Retinal pigment epithelial cell (primary cell): ENCODE measurements around the gene NEUROD6.

Experiments
- DNase-seq: peaks from one replicate; pipeline ENCODE4 v3.0.0-alpha.2; 2010; ENCODE audit warnings: low read depth
- H3K4me3 ChIP-seq: 2 replicates; pipeline ENCODE4 v1.5.1; 2011; ENCODE audit warnings: mild to moderate bottlenecking, low read length, control low read depth, moderate library complexity
- TF ChIP-seq, protein P1 (sequence below): conservative IDR thresholded peaks from 2 replicates; pipeline ENCODE4 v1.5.1; 2011; ENCODE audit warnings: low read depth, low read length, control low read depth, inconsistent platforms

Gene NEUROD6

DNA sequence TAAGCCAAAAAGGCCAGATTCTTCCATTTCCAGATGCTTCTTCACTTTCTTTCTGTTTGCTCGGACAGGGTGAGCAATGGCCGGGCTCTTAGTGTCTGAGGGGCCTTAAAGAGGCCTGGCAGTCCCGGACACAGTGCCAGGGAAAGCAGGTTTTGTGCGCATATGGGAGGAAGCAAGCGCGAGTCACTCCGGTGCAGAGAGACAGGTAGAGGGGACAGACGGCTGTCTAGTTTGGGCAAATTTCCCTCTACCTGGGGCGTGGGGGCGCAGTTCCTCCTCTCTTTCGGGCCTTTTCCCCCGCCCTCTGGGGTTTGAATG lies 4.7 kb downstream of the NEUROD6 start:
- DNase-seq = no peak
- TF ChIP-seq, protein P1, sequence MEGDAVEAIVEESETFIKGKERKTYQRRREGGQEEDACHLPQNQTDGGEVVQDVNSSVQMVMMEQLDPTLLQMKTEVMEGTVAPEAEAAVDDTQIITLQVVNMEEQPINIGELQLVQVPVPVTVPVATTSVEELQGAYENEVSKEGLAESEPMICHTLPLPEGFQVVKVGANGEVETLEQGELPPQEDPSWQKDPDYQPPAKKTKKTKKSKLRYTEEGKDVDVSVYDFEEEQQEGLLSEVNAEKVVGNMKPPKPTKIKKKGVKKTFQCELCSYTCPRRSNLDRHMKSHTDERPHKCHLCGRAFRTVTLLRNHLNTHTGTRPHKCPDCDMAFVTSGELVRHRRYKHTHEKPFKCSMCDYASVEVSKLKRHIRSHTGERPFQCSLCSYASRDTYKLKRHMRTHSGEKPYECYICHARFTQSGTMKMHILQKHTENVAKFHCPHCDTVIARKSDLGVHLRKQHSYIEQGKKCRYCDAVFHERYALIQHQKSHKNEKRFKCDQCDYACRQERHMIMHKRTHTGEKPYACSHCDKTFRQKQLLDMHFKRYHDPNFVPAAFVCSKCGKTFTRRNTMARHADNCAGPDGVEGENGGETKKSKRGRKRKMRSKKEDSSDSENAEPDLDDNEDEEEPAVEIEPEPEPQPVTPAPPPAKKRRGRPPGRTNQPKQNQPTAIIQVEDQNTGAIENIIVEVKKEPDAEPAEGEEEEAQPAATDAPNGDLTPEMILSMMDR = no peak
- H3K4me3 ChIP-seq = no peak overlapping the region

DNA sequence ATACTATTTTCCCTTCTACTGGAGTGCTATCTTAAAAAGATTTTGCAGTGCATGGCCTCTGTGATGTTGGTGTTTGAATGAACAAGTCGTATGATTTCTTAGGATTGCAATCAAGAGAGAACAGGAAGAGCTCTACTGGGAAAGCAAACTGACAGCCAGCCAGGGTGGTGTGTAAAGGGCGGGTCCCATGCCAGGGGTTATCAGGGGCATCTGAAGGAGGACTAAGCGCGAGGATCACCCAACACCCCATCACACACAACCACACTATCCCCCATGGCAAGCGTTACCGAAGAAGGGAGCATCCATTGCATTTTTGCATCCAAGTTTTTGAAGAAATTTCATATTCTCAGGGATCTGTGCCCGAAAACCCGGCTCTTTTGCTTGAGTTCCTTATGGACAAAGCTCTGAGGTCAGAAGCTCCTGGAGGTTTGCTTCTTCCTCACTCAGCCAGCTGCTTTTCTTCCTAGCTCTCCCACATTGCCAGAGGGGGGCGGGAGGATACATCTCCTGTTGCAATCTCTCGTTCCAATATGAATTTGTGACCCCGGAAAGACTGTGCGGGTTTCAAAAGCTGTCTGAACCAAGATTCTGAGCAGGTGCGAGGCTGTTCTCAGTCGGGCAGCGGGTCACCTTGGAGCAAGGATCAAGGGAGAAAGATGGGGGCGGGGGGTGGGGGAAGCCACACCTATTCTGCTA lies 5.2 kb downstream of the NEUROD6 start:
- no peak for DNase-seq
- TF ChIP-seq, protein P1 = no peak
- no peak overlapping the region for H3K4me3 ChIP-seq

DNA sequence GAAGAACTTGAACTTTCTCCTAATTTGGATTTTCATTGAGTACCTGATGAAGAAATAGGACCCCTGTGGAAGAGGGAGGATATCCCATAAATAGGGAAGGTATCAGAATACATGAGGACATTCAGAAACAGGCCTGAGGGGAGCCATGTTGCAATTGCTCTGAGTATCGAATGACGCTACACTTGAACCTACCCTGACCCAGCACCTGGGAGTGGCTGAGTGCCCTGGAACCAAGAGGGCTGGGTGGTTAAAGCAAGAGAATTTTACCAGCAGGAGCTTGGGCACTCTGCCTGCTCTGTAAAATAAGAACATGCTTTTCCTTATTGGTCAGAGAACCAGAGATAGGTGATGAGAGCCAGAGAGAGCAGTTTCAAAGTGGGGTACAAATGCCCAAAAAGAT lies 7.2 kb downstream of the NEUROD6 start:
- H3K4me3 ChIP-seq = no peak overlapping the region
- TF ChIP-seq, protein P1 = no peak
- DNase-seq = no peak

DNA sequence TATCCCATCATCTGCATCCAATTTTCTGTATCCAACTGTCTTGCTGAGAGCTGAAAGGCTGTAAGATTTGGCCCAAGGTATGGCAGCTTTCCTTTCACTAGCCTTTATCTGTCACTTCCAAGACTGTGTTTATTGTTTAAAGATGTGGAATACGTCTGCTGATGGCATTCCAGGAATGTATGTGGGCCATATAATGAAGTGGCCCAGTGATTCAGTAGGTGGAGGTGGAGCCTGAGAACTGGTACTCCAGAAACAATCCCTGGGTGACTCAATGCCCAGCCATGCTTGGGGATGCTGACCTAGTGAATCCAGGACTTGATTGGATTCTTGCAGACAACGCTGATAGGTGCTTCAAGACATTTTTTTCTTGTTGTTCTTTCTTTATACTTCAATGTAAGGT lies 13.5 kb downstream of the NEUROD6 start:
- TF ChIP-seq, protein P1 = no peak
- peak; percentile 68 for DNase-seq
- no peak overlapping the region for H3K4me3 ChIP-seq

DNA sequence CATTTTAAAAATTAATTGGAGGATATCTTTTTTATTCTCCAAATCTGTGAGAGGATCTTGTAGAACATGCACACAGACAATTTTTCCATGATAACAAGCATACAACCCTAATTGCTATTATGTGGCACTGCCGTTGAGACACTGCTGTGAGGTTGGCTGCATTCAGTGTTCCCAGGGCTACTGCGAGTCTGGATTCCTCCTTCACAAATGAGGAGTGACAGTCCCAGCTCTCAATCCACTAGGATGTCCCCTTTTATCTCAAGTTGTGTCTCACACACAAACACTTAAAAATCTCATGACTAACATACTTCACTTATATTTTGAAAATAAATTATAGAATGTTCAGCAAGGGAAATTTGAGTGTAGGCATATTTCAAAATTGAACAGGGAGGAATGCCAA lies 14.1 kb downstream of the NEUROD6 start:
- TF ChIP-seq, protein P1 = no peak
- DNase-seq = no peak

DNA sequence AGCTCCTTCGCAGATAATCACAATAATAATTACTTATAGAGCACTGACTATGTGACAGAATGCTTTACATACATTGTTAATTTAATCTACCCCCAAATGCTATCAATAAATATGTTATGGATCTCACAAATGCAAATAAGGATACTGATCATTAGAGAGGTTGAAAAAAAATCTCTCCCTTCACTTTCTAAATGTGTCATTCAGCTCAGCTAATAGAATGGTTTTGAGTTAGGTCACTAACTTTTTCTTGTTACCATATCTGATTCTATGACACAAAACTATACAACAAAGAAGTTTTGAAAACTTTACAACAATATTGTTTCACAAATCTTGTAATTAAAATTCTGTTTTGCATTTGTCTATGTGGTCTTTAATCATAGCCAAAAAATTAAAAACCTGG lies 17.4 kb downstream of the NEUROD6 start:
- no peak for DNase-seq
- TF ChIP-seq, protein P1 = no peak
- no peak overlapping the region for H3K4me3 ChIP-seq

More for the DNA sequence above, 14.1 kb downstream of the NEUROD6 start:
- no peak overlapping the region for H3K4me3 ChIP-seq

DNA sequence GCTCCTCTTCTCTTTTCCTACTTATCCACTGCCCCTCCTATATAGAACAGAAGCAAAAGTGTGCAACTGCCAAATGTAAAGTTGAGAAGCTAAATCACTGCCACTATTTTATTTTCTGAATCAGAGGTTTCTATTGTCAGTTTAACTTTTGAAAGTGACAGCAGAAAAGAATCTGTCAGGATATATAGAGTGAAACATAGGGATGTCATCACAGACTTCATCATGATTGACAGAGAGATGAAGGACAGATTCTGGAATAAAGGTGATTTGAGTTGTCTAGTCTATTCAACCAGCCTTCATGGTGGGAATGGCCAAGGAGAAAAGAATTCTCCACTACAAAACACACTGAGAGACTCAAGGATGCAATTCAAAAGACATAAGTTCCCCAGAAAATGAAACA lies 19.9 kb downstream of the NEUROD6 start:
- TF ChIP-seq, protein P1 = no peak

More for the DNA sequence above, 19.9 kb downstream of the NEUROD6 start:
- no peak overlapping the region for H3K4me3 ChIP-seq
- DNase-seq = no peak
